ENCODE results near the gene RSF1.

RSF1 gene

GRCh38 chr11:77770629-77771028 lies 49.9 kb downstream of the RSF1 start:
- no peaks in the 10 kb centered on the region for H3K9me3 ChIP-seq (ENCODE audit: control insufficient read depth, insufficient read depth, low read depth, low read length)
- CTCF ChIA-PET = interaction anchor here (2.5 kb wide), 1 partner anchor 275 kb away, joined by 11 read pairs; no protein-coding TSS in a partner anchor
- POLR2A ChIA-PET = no interaction called here
- no peak overlapping the region for H3K27ac ChIP-seq (ENCODE audit: extremely low read depth, low read depth, low read length)
- H3K36me3 ChIP-seq (ENCODE audit: control insufficient read depth in 2 of 2, insufficient read depth in 1 of 2, low read length in 2 of 2) = no peaks in the 10 kb centered on the region
- no peak overlapping the region for H3K4me3 ChIP-seq (ENCODE audit: low read depth, low read length)
- TF ChIP-seq ZNF362 (tag by site-specific recombination; IDR thresholded peaks at IDR 0.05) = no peak
- TF ChIP-seq ZNF664 (tag by site-specific recombination; IDR thresholded peaks at IDR 0.05) = no peak
- peaks cover 3% of the 10 kb centered on the region; the same call in 1 of the 2 replicates for H3K4me1 ChIP-seq (ENCODE audit: control insufficient read depth, insufficient read depth, low read length)

GRCh38 chr11:77762426-77762825 lies 58.1 kb downstream of the RSF1 start:
- Histone ChIP-seq H3K9me3 (ENCODE audit: control insufficient read depth, insufficient read depth, low read depth, low read length) (no peaks in the 10 kb centered on the region), H3K4me1 (ENCODE audit: control insufficient read depth, insufficient read depth, low read length) (no peaks in the 10 kb centered on the region), H3K36me3 (ENCODE audit: control insufficient read depth in 2 of 2, insufficient read depth in 1 of 2, low read length in 2 of 2) (peaks cover 0 to 17% of the 10 kb centered on the region in 2 experiments; a peak in 2 of 3 replicates), H3K27ac (ENCODE audit: extremely low read depth, low read depth, low read length) (no peak overlapping the region), H3K4me3 (ENCODE audit: low read depth, low read length) (no peak overlapping the region)
- CTCF ChIA-PET = no interaction called here
- TF ChIP-seq ZNF555 (tag by site-specific recombination; conservative IDR thresholded peaks at IDR 0.05) (no peak), ZNF10 (tag by site-specific recombination; IDR thresholded peaks at IDR 0.05) (no peak), KLF17 (tag by site-specific recombination; IDR thresholded peaks at IDR 0.05) (no peak), ZNF514 (tag by site-specific recombination; IDR thresholded peaks at IDR 0.05) (no peak), ZNF449 (tag by site-specific recombination; IDR thresholded peaks at IDR 0.05) (no peak), ZFP3 (tag by site-specific recombination; IDR thresholded peaks at IDR 0.05; ENCODE audit: low read depth) (no peak), ZNF837 (tag by site-specific recombination; IDR thresholded peaks at IDR 0.05) (no peak), ZNF626 (tag by site-specific recombination; IDR thresholded peaks at IDR 0.05) (no peak), ZNF791 (tag by site-specific recombination; IDR thresholded peaks at IDR 0.05) (no peak), ZNF138 (tag by site-specific recombination; IDR thresholded peaks at IDR 0.05; ENCODE audit: borderline replicate concordance) (no peak), ZNF394 (tag by site-specific recombination; IDR thresholded peaks at IDR 0.05; ENCODE audit: borderline replicate concordance) (no peak), ZNF677 (tag by site-specific recombination; IDR thresholded peaks at IDR 0.05) (no peak), PATZ1 (tag by site-specific recombination; IDR thresholded peaks at IDR 0.05) (no peak), ZNF112 (tag by site-specific recombination; IDR thresholded peaks at IDR 0.05) (no peak), ZNF792 (tag by site-specific recombination; IDR thresholded peaks at IDR 0.05) (no peak), ZNF114 (tag by site-specific recombination; IDR thresholded peaks at IDR 0.05) (no peak), ZNF18 (tag by site-specific recombination; IDR thresholded peaks at IDR 0.05) (no peak), ZNF121 (tag by site-specific recombination; IDR thresholded peaks at IDR 0.05) (no peak), ZNF529 (tag by site-specific recombination; IDR thresholded peaks at IDR 0.05; ENCODE audit: insufficient replicate concordance) (no peak), HOXD13 (CRISPR knock-in tag; IDR thresholded peaks at IDR 0.05; ENCODE audit: borderline replicate concordance) (no peak)
- POLR2A ChIA-PET = no interaction called here

All from HEK293 (cell line).